Peyer's patch (tissue), 4 donors: ENCODE results near the gene LINS1.

Source experiments
- CTCF ChIP-seq, 6 experiments: fragments of 450-650 bp in 4 of 6; fragments of 200-600 bp in 2 of 6; sonication (generic) in 1 of 6; IDR thresholded peaks; one replicate each; pipeline ENCODE4 v1.5.1; 2017 to 2019; ENCODE audit warnings: antibody characterized with exemption in 6 of 6, mild to moderate bottlenecking in 3 of 6, moderate library complexity in 1 of 6
- POLR2A ChIP-seq, 2 donors: fragments of 450-650 bp; IDR thresholded peaks; one replicate each; pipeline ENCODE4 v1.5.1; 2017; ENCODE audit warnings: antibody characterized with exemption in 2 of 2, mild to moderate bottlenecking in 2 of 2, moderate library complexity in 2 of 2

- TF ChIP-seq CTCF (IDR thresholded peaks at IDR 0.05) (no peak), POLR2A (IDR thresholded peaks at IDR 0.05) (no peak)
These were observed 80.1 kb downstream of the LINS1 start for GRCh38 chr15:100521907-100522306.
